Prostate gland (tissue), 2 donors: ENCODE measurements around the gene NEDD9. TPM values are rescaled to one million over a fixed set of nuclear protein-coding genes. Genes with fewer than 3 reads are reported as not detected.
A peak's percentile ranks its signal among the peaks of the same experiment; 100 is the strongest.

ENCODE experiments used
- DNase-seq: peaks from one replicate; pipeline ENCODE4 v3.0.0-alpha.2; 2019; ENCODE audit warnings: low spot score
- H3K27ac ChIP-seq, 2 donors: fragments of 200-600 bp; sonication (generic); 2 replicates each; pipeline ENCODE4 v1.5.1; 2017 to 2019
- H3K27me3 ChIP-seq: fragments of 200-600 bp; sonication (generic); replicated peaks from 2 replicates; pipeline ENCODE4 v1.5.1; 2019; ENCODE audit not compliant: insufficient read depth
- H3K36me3 ChIP-seq, 2 donors: fragments of 200-600 bp; sonication (generic); 1 replicate in 1 of 2; 2 replicates in 1 of 2; pipeline versions ENCODE4 v1.5.1 to v1.8.1; 2017 to 2019
- H3K4me1 ChIP-seq: fragments of 200-600 bp; sonication (generic); replicated peaks from 2 replicates; pipeline ENCODE4 v1.5.1; 2019
- H3K4me3 ChIP-seq, 2 donors: fragments of 200-600 bp; sonication (generic); 2 replicates each; pipeline ENCODE4 v1.5.1; 2017 to 2019
- H3K9me3 ChIP-seq: fragments of 200-600 bp; sonication (generic); 2 replicates; pipeline ENCODE4 v1.5.1; 2017
- CTCF ChIP-seq, 4 experiments: fragments of 200-600 bp in 2 of 4; fragments of 450-650 bp in 2 of 4; sonication (generic) in 2 of 4; IDR thresholded peaks; 1 replicate in 3 of 4; 2 replicates in 1 of 4; pipeline ENCODE4 v1.5.1; 2016 to 2019; ENCODE audit warnings: antibody characterized with exemption in 4 of 4, mild to moderate bottlenecking in 2 of 4, moderate library complexity in 2 of 4
- POLR2A ChIP-seq: fragments of 450-650 bp; IDR thresholded peaks from one replicate; pipeline ENCODE4 v1.6.1; 2016; ENCODE audit warnings: antibody characterized with exemption, mild to moderate bottlenecking
- POLR2AphosphoS5 ChIP-seq: sonication (generic); formaldehyde crosslinking; IDR thresholded peaks from one replicate; pipeline ENCODE4 v1.6.1; 2017; ENCODE audit warnings: antibody characterized with exemption
- WGBS: methylation state at CpG from one replicate; pipeline ENCODE4 v1.1.5; 2018; 5-methylcytosine and 5-hydroxymethylcytosine counted together
- intact Hi-C: fragments of 100-400 bp; cut with DNase I; formaldehyde crosslinking; loops from one replicate; pipeline ENCODE4 v1.14.2; 2022
- total RNA-seq, 2 donors: library from RNA; depleted of rRNA; stranded (reverse); fragments of >200 nt; gene quantifications; one replicate each; pipeline ENCODE4 v1.1.0, GENCODE V29; 2016

Gene NEDD9
- total RNA-seq, 2 donors from 2014 or later, result 51.1 to 72.1 TPM

GRCh38 chr6:11214901-11215300 lies 17.6 kb downstream of the NEDD9 start:
- no peak for DNase-seq
- Histone ChIP-seq H3K27me3 (no peaks in the 10 kb centered on the region), H3K4me1 (peaks cover 29% of the 10 kb centered on the region), H3K9me3 (no peaks in the 10 kb centered on the region), H3K27ac (peak overlapping the region; percentile 69 to 71), H3K36me3 (no peaks in the 10 kb centered on the region), H3K4me3 (no peak overlapping the region)
- 46% methylated on average over 9 of the region's 9 CpGs for WGBS
- TF ChIP-seq POLR2AphosphoS5, result no peak
- intact Hi-C loops, result no loop called here

GRCh38 chr6:11214084-11214833 lies 18.2 kb downstream of the NEDD9 start:
- TF ChIP-seq POLR2AphosphoS5 (peak; percentile 76), POLR2A (no peak), CTCF (IDR thresholded peaks at IDR 0.05) (no peak)
- Histone ChIP-seq H3K36me3 (no peaks in the 10 kb centered on the region), H3K4me3 (no peak overlapping the region), H3K27me3 (no peaks in the 10 kb centered on the region), H3K4me1 (peaks cover 26% of the 10 kb centered on the region), H3K9me3 (no peaks in the 10 kb centered on the region), H3K27ac (peak overlapping the region; percentile 69 to 71)
- peak; percentile 58 for DNase-seq
- intact Hi-C loops, result no loop called here
- 23% methylated on average over 16 of the region's 16 CpGs for WGBS

GRCh38 chr6:11213422-11214021 lies 18.9 kb downstream of the NEDD9 start:
- H3K9me3 ChIP-seq, result no peaks in the 10 kb centered on the region
- intact Hi-C loops, result no loop called here

GRCh38 chr6:11212664-11213063 lies 19.8 kb downstream of the NEDD9 start:
- Histone ChIP-seq H3K4me3 (no peak overlapping the region), H3K27ac (peak overlapping the region; percentile 69 to 71), H3K9me3 (no peaks in the 10 kb centered on the region), H3K27me3 (no peaks in the 10 kb centered on the region), H3K4me1 (peaks cover 12% of the 10 kb centered on the region), H3K36me3 (no peaks in the 10 kb centered on the region)
- TF ChIP-seq CTCF (IDR thresholded peaks at IDR 0.05) (no peak), POLR2AphosphoS5 (no peak), POLR2A (no peak)
- WGBS, result 56% methylated on average over 4 of the region's 4 CpGs
- intact Hi-C loops, result no loop called here
- no peak for DNase-seq

More at GRCh38 chr6:11213422-11214021, 18.9 kb downstream of the NEDD9 start:
- TF ChIP-seq CTCF (IDR thresholded peaks at IDR 0.05) (no peak), POLR2A (no peak), POLR2AphosphoS5 (no peak)
- WGBS, result 58% methylated on average over 11 of the region's 12 CpGs
- H3K27me3 ChIP-seq, result no peaks in the 10 kb centered on the region
- H3K27ac ChIP-seq, result peak overlapping the region; percentile 69 to 71
- H3K36me3 ChIP-seq, result no peaks in the 10 kb centered on the region
- no peak overlapping the region for H3K4me3 ChIP-seq
- DNase-seq, result no peak
- peaks cover 20% of the 10 kb centered on the region for H3K4me1 ChIP-seq

GRCh38 chr6:11211254-11211653 lies 21.2 kb downstream of the NEDD9 start:
- Histone ChIP-seq H3K27me3 (no peaks in the 10 kb centered on the region), H3K4me1 (peaks cover 11% of the 10 kb centered on the region), H3K27ac (peak overlapping the region; percentile 13 to 25), H3K9me3 (no peaks in the 10 kb centered on the region), H3K4me3 (no peak overlapping the region), H3K36me3 (no peaks in the 10 kb centered on the region)
- intact Hi-C loops, result no loop called here
- WGBS, result 79% methylated on average over 2 of the region's 2 CpGs
- TF ChIP-seq POLR2A (no peak), CTCF (IDR thresholded peaks at IDR 0.05) (no peak), POLR2AphosphoS5 (no peak)
- DNase-seq, result no peak
